AG20443 (cell line): Measurements from ENCODE around the gene YPEL4.
A peak's percentile ranks its signal among the peaks of the same experiment; 100 is the strongest.

ENCODE experiments used
- DNase-seq: peaks from one replicate; pipeline ENCODE4 v3.0.0; 2012; ENCODE audit warnings: low spot score, mixed read lengths

YPEL4 gene

DNA sequence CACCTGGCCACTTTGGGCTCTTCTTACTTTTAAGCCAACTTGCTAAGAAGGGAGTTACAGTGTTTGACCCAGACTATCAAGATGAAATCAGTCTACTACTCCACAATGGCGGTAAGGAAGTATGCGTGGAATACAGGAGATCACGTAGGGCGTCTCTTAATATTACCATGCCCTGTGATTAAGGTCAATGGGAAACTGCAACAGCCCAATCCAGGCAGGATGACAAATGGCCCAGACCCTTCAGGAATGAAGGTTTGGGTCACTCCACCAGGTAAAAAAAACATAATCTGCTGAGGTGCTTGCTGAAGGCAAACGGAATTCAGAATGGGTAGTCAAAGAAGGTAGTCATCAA is 1.0 kb upstream of the YPEL4 start:
- no peak for DNase-seq

DNA sequence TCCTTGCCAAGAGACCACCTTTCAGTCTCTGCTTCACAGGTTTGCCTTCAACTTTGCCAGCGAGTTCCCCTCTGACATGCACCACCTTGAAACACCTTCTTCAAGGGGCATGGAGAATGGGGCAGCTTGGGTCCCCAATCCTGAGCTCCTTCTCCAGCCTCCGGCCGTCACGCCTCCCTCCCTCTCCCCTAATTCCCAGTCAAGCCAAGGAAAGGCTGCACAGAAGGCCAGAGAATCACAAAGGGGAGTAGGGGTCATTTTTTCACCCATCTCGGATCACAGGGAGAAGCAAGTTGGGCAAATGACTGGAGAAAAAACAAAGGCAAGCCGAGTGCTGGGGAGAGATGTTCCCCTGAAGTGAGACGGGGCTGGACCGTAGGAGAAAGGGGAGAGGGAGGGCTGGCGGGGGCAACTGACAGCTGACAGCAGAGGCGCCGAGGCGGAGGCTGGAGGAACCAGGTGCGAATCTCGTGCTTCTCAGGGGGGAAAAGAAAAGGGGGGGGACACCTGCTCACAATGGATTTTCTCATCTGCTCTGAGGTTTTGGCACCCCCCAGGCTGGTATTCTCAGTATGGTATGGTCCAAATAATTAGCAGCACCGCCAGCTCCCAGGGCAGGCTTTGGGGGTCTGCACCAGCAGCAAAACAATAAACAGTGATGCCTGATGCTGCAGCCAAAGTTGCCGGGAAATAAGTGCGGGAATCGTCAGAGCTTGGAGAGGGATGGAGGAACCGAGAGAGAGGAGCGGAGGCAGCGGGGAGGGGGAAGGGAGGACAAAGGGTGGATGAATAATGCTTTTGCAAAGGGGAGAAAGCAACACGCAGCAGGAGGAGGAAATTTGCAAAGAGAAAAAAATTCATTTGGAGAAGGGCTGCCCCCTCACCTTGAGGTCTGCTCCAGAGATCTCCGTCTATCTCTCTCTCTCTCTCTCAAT is 644 bp downstream of the YPEL4 start:
- peak; percentile 37 for DNase-seq

DNA sequence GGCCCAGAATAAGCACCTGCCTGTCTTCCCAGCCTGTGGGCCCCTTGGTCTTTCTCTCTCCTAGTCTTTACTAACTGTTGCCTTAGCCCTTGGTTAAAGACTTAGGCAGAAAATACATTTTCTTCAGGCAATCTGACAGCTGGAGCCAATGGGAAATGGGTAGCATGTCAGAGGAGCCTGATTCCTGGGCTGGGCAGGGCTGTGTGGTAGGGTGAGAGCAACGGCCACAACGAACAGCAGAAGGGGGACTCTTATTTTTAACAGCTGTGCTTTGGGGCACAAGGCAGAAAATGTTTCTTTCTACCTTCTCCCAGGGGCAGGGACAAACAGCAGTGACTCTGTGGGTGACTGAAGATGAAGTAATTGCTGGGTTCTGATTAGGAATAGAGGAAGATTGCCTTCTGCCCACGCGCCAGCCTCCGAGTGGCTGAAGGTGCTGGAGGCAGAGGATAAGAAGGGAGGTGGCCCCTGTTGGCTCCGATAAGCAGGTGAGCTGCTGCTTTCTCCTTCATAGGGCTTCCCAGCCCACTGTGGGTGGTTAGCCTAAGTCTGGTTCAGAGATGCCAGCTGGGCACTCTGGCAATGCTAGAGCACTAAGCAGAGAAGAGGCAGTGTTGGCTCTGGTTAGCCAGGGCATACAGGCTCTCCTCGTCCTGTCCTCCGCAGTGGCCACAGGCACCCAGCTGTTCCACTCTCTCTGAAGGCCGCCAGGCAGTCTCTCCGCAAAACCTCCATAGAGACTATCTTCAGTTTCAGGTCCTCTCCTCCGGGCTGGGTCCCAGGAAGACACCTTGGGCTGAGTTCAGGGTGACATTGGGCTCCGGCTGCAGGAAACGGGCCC is 1.5 kb downstream of the YPEL4 start:
- DNase-seq: peak; percentile 35

DNA sequence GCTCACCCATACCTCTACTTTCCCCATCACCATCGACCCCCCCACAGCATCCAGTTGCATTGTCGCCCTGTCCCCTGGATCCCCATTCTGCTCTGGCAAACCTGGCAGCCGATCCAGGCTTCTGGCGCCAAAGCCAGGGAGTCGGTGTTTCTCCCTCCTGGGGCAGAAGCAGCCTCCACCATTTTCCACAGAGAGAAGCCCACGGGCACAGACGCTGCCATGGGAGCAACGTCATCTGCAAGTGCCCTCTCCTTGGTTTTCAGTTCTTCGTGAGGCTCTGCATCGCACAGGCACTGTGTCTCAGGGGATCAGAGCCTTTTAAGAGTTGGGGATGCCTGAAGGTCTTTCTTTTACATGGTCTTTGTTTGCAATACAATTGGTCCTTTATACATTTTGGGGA is 2.3 kb downstream of the YPEL4 start:
- DNase-seq: no peak

DNA sequence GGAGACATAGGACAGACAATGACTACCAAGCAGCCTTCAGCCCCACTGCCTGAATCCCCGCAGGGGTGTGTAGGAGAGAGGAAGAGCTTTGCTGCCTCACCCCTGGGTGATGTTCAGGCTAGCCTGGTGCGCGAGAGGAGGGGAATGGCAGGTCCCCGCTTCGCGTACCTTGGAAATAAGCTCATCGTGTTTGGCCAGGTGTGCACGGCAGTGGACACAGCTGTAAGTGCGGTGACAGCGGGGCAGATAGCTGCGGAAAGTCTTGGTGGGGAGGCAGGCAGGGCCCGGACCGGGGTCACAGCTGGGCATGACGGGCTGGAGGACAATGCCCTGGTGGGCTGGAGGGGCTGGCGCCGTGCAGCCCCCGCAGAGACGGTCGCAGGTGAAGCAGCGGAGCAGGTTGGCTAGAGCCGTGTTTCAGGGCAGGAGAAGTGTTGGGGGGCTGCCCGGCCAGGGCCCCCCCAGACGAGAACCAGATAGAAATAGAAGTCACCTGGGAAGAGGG is 2.9 kb downstream of the YPEL4 start:
- no peak for DNase-seq

DNA sequence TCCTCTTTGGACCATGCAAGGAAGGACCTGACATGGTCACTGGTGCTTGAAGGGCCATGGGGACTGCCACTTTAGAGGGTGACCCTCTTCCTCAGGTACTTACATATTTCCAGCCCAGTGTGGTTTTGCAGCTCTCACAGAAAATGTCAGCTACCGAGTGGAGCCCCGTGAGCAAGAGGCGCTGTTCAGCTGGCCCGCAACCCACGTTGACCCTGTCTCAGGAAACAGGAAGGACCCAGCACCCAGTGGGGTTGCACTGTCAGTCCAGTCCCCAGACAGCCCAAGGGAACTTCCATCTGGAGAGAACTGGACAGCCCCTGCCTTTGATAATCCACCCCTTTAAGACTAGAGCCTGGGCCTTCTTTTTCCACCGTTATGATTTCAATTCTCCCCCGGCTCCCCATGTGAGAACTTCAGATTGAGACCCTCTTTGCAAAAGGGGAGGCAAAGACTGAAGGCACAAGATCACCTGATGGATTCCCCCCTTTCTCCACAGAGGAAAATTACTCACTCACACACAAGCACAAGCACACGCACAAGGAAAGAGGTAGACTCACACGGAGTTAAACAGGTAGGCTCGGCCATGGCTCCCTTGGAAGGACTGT is 3.4 kb downstream of the YPEL4 start:
- no peak for DNase-seq

DNA sequence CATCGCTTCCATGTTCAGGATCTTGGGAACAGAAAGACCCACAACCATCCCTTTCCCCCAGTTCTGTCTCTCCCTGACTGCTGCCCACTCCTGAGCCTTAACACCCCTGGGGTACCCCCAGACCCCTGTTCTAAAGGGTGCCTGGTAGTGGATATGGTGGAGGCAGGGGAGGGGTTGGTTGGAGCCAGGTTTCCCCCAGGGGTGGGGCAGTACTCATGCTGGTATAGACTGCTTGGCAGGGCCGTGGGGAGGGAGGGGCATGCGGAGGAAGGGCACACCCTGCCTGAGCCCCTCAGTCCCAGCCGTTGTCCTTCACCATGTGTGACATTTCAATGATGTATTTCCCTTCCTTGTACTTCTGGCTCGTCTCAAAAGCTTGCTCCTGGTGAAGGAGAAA is 4.0 kb downstream of the YPEL4 start:
- no peak for DNase-seq

DNA sequence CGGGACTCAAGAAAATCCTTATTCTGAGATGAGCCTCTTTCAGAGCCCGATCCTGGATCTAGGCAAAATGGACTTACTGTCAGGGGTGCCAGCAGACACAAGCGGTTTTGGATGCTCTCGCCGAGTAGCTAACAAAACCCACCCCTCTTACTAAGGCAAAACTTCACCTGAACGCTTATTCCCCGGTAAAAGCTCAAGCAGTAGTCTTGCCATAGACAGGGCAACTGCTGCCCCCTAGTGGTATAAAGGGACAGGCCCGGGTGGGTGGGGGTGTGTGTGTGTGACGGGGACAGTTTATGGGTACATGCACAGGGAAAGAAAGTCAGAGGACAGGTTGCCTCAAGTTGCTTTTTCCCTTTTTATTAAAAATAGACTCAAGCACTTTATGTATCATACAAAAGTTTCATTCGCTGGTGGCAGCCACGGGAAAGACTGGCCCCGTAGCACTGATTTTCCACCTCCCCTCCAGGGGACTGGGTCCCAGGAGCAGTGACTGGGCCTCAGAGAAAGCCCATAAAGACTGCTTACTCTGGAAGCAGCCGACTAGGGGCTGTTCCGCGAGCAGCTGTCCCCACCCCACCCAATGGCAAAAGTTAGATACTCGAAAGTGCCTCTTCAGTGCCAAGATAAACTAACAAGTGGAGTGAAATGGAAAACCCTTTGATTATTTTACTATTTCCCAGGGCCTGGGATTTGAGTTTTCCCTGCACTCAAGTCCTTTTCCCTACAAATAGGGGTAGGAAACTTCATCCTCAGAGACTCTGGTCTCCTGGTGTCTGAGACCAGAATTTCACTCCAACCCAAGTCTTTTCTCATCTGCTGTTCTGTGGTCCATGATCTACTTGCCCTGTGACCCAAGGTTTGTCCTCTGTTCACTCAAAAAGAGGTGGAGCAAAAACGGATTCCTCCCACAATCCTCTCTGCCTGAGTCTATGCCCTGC is 4.7 kb downstream of the YPEL4 start:
- DNase-seq: peak; percentile 83

DNA sequence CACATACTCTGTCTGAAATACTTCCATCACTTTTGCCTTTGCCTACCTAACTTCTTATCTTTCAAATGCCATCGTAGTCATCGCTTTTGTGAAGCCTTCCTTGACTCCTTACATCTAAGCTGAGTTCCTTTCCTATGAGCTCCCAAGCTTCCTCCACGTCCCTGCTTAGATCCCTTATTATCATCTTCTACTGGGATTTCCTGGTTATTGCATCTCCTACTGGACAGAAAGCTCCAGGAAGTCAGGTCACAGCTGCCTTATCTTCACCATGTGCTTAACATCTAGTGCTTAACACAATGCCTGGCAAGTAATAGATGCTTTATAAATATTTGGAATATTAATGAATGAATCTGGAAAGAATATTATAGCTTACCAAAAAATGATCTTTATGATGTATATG is 5.9 kb downstream of the YPEL4 start:
- DNase-seq: no peak

DNA sequence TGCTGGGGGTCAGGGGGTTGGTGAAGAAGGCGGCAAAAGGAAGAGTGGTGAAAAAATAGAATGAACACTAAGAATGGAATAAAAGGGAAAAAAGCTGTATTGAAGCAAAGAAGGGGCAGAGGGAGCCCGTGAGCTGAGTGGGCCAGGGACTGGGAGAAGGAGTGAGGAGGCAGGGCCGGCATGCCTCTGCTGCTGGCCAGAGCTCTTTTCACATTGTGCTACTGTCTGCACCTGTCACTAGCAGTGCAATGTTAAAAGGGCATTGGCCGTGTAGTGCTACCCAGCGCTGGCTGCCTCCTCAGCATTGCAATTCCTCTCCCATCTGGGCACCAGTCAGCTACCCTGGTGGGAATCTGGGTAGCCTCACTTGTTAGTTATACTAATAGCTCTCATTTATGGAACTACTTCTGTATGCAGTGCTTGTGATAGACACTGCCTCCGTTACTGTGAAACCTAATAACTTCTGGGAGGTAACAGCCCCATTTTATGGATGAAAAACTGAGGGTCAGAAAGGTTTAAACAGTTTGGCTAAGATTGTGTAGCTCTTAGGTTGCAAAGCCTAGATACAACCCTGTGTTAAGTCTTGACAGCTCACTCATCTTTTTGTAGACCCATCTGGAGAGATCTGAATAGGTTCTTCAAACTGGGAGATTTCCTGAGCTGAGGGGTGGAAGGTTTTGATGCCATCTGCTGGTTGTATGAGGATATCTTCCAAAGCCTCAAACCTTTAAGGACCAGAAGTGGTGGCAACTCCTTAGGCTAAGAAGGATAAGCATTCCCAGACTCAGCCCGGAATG is 8.5 kb downstream of the YPEL4 start:
- peak; percentile 69 for DNase-seq

DNA sequence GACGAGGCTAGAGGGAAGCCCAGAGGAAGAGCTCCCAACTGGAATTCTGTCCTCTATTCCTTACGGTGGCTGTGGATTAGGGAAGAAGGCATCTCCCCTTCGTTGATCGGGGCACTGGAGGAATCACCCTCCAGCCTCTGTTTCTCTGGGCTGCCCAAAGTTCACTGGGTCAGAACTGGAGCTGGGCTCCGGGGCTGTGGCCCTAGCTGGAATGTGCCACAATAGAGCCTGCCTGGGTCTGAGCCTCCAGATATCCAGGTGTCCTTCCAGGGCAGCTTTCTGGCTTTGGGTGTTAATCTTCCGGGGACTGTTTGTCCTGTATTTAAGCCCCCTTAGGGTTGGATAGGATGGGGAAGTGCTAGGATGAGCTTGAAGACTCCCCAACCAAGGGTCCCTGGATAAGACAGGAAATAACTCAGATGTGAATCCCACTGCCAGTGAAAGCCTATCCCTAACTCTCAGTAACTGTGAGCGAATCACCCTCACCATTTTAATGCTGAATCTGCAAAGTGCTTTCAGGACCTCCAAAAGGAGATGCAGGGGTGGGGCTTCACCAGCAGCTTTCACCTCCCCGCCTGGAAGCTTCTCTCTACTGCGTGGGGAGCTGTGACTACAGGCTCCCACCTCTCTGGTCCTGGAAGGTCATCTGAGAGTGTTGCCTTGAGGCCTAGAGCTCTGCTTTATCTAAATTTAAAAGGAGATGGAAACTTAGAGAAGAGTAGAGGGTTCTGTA is 9.5 kb downstream of the YPEL4 start:
- DNase-seq: no peak

DNA sequence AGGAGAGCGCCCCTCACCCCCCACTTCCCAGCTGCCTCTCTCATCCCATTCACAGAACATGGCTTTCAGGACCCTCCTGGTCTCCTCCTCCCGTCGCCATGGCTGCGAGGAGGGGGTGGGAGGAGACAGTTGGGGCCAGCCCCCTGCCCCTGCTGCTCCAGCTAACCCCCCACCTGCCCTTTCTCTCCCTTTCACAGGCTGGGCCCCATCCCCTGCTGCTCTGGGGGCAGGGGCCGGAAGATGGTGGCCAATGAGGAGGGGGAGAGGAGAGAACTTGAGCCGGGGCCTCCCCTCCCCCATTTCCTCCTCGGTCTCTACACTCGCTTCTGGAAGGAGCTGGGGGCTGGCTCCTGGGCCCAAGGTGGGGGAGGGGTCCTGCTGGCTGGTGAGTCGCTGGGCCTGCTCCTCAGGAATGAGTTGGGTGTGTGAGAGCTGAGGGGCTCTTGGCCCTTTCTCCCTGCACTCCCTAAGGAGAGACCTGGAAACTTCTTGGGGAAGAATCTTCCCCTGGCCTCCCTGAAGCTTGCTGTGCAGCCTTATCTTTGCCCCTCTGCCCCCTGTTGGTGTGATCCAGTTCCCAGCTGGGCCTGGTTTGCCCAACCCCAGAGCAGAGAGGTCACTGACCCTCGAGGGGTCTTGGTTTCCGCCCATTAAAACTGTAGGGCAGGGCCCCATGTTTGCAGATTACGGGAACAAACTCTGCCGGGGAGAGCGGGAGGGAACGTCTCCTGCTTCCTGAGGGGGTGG is 10.2 kb downstream of the YPEL4 start:
- no peak for DNase-seq

DNA sequence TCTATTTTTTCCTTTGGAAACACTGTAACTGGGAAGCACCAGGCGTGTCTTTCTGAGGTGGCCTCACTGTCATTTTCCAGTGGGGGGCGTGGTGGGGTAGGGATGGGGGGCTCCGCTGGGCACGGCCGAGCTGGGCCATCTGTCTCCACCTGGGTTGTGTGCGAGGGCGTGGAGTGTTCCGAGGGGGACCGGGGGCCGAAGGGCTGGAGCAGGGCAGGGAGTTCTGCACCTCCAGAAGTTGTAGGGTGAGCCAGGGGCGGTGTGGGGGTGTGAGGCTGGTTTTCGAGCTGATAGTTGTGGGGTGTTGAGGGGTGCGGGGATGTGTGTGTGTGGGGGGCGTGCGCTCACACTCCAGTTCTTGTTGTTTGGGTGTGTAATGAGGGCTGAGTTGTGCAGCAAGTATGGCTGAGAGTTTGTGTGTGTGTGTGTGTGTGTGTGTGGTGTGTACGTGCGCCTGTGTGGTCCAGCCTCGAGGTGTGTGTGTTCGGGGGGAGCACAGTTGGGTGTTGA is 10.8 kb downstream of the YPEL4 start:
- DNase-seq: peak; percentile 21

DNA sequence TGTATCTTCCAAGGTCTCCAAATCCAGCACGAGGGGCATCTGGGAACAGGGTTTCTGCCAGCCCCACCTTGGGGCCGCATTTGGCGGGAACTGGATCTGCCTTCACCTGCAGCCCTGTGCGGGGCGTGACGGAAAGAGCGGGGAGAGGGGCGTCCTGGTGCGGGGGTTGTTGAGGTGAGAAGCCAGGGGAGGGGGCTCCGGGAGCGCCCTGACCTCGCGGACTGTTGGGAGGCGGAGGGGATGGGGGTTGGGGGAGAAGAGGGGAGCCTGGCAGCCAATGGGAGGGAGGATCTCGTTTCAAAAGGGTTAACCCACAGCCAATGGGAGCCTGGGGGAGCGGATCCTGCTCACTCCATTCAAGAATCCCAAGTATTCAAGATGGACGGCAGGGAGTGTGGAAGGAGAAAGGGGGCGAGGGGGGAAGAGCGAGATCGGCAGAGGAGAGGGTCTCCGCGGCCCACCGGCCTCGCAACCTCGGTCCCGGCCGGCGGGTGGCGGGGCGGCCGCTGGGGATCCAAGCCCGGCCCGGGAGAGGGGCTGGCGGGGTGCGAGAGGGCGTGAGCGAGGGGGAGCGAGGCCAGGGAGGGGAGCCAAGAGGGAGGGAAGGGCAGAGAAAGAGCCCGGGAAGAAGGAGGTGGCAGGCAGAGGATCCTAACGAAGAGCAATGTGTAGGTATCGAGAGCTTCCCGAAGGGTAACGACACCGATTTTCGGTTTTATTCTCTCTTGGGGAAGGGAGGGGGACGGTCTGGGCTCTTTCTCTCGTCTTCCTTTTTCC is 11.5 kb downstream of the YPEL4 start:
- peak; percentile 97 for DNase-seq

DNA sequence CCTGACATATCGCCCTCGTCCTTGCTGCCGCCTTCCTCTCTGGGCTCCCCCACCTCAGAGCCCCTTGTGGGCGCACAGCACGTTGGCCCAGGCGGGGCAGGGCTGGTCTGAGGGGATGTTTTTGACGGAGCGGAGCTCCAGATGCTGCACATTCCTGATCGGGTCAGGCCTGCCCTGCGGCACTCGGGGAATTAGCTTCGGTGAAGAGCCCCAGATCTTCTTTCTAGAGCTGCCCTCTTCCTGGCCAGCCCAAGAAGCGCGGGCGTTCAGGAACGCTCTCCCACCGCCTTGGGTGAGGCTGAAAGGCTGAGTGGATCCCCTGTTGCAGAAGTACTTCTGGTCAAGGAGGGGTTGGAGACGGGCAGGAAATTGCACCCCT is 12.1 kb downstream of the YPEL4 start:
- DNase-seq: peak; percentile 29

DNA sequence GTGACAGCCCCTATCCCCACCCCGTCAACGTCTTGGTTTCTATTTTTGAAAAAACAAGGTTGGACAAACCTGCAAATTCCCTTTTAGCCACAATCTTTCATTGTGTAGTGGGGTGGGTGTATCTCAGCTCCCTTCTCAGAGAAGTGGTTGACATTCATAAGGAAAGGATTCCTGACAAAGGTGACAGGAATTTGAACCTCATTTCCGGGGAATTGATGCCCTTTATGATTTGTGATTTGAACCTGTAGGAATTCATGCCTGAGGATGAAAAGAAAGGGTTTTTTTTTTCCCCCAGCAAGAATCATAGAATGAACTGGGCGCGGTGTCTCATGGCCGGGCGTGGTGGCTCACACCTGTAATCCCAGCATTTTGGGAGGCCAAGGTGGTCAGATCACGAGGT is 14.5 kb downstream of the YPEL4 start:
- DNase-seq: no peak

DNA sequence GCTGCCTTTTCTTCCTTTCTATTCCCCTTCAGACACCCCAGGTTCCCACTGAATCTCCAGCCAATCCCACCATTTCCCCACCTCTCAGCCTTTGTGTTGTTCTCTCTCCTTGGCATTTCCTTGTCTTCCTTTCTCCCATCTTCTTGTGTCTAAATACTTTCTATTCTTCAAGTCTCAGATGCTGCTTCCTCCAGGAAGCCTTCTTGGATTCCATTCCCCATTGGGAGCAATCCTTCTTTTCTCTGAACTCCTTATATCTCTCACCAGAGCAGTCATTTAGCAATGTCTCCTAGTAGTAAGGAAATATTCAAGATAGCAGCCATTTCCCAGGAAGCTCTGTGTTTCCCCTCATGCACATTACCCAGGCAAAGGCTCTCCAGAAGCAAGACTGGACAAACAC is 15.4 kb downstream of the YPEL4 start:
- DNase-seq: no peak

DNA sequence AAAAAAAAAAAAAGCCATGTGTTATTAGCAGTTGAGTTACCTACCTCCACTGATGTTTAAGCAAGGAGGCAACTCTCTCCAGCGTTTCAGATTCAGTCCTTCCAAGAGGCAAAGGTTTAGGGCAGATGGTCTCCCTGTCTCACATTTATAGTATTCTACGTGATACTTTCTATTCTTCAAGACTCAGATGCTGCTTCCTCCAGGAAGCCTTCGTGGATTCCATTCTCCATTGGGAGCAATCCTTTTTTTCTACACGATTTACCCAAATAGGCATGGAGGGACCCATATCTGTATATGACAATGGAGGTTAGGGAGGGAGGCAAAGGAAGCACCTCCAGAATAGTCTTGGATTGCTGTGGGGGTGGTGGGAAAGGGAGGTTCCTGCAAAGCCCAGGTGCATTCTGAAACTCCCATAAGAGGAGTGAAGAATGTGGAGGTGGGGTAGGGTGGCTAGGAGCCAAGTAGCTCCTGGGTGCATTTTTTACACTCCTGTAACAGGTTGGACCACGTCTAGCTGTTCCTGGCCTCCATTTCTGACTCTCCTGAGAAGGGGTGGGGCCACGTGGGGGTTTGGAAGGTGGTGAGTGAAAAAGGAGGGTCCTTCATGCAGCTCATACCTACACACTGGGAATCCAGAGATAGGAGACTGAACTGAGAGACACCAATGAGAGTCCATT is 16.2 kb downstream of the YPEL4 start:
- no peak for DNase-seq
